Measurements from ENCODE around the gene TNS1.

GRCh38 chr2:217834744-217835513 is 167.9 kb downstream of the TNS1 start:
- no peak for TF ChIP-seq HDGF (IDR thresholded peaks at IDR 0.05; ENCODE audit: borderline replicate concordance)
- TF ChIP-seq SP1 (IDR thresholded peaks at IDR 0.05): no peak
- no peak for TF ChIP-seq SUZ12 (IDR thresholded peaks at IDR 0.05)
- TF ChIP-seq FOXM1 (IDR thresholded peaks at IDR 0.05; ENCODE audit: borderline replicate concordance): no peak
- TF ChIP-seq LEF1 (IDR thresholded peaks at IDR 0.05; ENCODE audit: borderline replicate concordance): no peak
- TF ChIP-seq PKNOX1 (IDR thresholded peaks at IDR 0.05): no peak
- no peak for TF ChIP-seq ELF4 (IDR thresholded peaks at IDR 0.05)
- TF ChIP-seq NFRKB (IDR thresholded peaks at IDR 0.05): no peak
- TF ChIP-seq FOXK2 (IDR thresholded peaks at IDR 0.05): no peak
- TF ChIP-seq L3MBTL2 (conservative IDR thresholded peaks at IDR 0.05): no peak
- TF ChIP-seq TARDBP (IDR thresholded peaks at IDR 0.05): no peak
- no peak for TF ChIP-seq ARNT (IDR thresholded peaks at IDR 0.05)

Measured in HEK293T (cell line).